Stimulated activated CD8-positive, alpha-beta memory T cell treated with anti-CD3 and anti-CD28 coated beads, Interleukin-7, amount 100 ng/mL, for 4 hours (primary cell): ENCODE measurements around the gene CA9.

Experiments
- DNase-seq, 2 donors: peaks; one replicate each; pipeline ENCODE4 v3.0.0-alpha.2; 2020; ENCODE audit warnings: low read depth in 2 of 2

The CA9 gene

DNA sequence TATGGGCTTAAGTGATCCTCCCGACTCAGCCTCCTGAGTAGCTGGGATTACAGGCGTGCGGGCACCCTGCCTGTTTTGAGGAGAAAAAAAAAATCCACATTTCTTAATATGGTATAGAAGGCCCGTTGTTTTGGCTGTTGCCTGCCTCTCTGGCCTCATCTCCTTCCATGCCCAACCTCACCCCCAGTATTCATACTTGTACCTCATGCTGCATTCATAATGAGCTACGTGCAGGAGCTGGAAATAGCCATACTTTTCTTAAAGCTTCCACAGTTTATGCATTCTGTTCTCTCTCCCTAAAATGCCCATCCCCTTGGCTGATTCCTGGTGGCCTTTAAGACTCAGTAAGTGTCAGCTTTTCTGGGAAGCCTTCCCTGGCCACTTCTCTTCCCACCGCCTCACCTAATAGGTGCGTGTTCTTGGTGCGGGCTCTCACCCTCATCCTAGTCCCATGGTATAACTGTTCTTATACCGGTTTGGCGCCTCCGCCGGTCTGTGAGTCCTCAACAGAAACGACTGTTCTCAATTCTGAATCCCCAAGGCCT, 18.1 kb downstream of the CA9 start:
- no peak for DNase-seq

DNA sequence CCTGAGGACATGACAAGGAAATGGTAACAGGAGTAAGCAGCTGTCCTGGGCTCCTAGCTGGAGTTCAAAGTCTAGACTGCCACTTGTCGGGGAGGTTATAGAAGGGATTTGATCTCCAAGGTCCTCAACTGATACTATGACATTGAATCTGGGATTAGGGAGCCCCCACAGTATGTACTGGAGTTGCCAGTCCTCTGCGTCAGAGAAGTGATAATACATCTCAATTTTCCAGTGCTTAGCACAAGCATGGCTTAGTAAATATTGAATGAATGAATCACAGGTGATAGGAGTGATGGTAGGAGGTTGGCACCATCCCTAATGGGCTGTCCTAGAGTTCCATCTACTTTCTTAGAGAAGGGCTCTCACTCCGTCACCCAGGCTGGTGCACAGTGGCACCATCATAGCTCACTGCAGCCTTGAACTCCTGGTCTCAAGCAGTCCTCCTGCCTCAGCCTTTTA, 22.2 kb downstream of the CA9 start:
- no peak for DNase-seq

DNA sequence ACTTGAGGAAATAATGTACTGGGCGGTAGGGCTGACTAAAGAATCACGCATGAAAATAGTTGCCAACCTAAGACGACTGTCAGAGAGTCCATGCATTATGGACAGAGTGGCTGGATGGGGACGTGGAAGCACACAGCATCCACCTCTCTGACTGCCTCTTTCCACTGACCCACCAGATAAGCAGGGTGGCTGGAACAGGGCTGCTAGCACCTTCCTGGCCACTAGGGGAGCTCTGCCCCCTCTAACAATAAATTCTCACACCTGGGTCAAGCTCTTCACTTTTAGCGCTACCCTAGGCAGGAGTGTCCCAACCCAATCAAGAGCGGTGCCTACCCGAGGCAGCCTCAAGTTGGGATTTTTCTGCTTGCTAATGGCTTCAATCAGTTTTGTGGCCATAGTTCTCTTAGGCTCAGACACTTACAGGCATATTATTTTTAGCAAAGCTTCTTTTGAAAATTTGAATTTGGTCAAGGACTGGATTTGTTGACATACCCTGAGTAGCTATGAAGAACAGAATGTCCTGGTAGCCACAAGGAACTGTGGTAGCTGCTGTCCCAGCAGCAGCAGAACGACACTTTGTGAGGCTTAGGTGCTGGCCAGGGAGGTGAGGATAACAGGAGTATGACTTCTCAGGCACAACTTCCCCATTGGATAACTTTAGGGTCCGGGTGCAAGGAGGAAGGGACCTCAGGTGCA, 22.9 kb downstream of the CA9 start:
- peak; percentile 19 to 33 for DNase-seq

DNA sequence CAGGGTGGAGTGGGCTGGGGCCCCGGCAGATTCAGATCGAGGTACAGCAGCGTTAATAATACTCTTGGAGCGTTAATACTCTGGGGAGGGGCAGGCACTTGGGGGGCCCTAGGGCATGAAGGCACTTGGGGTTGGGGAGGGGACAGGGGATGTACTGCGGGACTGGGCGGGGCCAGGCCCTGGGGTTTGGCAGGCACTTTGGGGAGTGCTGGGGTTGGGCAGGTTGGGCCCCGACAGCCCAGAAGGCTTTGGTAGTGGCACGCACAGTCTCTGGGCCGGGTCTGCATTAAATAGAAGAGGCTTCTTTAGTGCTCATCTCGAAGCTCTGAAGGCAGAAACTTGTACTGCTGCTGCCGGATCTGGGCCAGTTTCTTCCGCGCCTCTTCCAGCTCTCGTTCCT, 23.8 kb downstream of the CA9 start:
- DNase-seq, result no peak

DNA sequence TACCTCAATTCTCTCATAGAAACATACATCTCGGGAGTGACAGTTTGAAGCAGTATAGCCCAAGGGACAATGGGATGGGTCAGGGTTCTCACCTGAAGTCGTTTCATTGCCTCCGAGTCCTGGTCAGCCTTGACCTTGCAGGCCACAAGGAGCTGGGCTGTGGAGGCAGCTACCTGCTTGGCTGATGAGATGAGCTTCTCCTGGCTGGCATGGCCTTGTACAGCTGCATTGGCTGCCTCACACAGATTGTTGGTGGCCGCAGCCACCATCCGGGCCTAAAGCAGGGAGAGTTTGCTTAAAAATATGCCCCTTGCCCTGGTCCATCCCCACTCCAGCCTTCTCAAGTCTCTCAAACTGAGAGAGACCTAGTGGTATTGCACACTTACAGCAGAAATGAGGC, 24.5 kb downstream of the CA9 start:
- DNase-seq, result no peak

DNA sequence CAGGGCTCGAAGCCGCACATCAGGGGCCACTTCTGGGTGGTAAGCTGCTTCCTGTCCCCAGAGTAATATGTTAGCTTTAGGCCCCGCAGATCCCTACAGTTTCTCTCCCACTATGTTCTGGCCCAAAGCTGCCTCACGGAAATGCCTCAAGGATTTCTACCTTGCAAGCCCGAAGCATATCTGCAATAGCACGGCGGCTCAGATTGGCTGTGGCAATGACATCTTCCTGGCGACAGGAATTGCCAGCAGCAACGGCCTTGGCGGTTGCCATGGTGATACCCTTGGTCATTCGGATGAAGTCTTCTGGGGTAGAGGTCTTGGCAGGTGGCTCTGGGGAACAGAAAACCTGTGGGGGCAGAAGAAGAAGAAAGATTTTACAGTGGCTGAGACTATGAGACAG, 26.3 kb downstream of the CA9 start:
- no peak for DNase-seq

DNA sequence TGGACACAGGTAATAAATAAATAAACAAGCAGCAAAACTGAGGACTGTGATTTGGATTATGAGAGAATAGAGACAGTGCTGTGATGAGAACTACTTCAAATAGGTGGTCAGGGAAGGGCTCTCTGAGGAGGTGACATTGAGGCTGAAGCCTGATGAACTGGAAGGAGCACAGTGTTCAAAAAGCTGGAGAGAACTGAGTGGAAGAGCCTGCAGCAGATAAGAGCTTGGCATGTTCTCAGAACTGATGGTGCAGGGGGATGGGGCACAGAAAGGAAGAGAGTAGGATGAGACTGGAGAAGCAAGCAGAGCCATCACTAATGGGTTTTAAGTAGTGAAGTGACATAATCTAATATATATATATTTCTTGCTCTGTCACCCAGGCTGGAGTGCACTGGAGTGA, 27.2 kb downstream of the CA9 start:
- no peak for DNase-seq

DNA sequence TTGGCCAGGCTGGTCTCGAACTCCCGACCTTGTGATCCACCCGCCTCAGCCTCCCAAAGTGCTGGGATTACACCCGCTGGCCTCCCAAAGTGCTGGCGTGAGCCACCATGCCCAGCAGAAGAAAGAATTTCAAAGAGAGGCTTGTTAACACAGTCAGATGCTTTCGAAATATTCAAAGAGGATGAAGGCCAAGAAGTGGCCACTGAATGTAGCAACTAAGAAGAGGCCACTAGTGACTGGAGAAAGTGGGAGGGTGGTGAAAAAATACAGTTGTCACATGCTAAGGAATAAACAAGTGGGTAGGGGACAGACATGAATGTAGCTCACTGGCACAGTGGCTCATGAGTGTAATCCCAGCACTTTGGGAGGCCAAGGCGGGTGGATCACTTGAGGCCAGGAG, 29.0 kb downstream of the CA9 start:
- no peak for DNase-seq

DNA sequence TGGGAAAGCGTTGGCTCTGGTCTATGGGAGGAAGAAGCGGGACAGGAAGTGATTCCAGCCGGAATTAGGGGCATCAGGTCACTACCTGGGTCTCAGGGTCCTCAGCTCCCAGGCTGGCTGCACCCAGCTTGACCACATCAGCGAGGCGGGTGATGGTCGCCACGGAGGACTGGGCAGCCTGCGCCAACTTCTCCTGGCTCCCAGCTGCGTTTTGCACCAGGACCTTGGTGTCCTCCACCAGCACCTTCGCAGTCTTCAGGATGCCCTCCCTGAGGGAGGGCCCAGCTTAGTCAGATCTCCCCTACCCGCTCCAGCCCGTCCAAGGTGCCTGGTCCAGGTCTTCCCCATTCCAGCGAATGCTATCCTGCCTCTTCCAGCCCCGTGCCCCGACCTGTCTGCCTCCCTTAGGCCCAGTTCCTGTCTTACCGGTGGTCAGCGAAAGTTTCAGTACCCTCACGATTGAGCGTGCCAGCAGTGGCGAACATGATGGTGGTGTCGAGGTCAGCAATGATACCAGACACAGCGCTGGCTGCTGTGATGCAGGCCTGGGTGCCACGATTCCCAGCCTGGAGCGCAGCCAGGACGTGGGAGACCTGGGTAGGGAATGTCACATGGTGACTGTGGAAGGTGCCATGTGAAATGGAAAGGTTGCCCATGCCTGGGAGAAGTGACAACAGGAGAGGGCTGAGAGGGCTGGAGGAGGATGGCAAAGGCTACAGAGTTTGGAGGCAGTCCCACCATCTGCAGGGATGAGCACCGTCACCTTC, 30.4 kb downstream of the CA9 start:
- no peak for DNase-seq

DNA sequence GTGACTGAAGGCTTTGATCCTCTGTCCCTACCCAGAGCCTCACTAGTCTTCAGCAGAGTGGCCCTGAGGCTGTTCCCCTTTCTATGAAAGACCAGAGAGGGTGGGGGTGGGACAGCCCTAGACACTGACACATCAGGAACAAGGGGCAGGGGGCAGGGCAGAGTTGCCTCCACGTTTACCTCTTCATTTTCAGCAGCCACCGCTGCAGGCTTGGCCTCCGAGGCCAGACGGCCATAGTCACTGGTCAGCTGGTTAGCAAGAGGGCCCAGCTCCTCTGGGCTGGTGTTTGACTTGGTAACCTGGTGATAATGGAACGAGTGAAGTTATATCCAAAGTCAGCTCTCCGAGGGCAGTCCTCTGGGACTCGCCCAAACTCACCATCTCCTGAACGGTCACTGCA, 31.6 kb downstream of the CA9 start:
- no peak for DNase-seq

DNA sequence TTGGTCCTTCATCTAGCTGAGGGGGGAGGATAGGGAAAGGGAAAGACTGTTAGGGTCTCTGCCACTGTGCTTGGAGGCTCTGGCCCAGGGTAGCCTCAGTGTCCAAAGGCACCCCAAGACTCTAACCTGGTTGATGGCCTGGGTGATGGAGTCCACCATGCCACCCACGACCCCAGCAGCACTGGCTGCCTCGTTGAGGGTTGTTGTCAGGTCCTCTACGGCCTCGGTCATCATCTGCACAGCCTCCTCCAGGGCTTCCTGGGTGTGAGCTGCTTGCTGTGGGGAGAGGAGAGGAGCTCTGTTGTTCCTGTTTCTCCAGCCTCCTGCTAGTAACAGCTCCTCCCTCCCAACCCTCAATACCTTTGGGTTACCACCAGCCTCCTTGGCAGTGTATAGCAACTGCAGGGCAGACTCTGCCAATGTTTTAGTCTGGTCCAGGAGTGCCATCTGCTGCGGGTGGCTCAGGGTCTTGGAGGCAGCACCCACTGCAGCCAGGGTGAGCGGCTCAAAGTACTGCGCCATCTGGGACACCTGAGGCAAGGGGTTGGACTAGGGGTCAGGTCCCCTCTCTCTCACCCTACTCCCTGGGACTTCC, 32.2 kb downstream of the CA9 start:
- no peak for DNase-seq

DNA sequence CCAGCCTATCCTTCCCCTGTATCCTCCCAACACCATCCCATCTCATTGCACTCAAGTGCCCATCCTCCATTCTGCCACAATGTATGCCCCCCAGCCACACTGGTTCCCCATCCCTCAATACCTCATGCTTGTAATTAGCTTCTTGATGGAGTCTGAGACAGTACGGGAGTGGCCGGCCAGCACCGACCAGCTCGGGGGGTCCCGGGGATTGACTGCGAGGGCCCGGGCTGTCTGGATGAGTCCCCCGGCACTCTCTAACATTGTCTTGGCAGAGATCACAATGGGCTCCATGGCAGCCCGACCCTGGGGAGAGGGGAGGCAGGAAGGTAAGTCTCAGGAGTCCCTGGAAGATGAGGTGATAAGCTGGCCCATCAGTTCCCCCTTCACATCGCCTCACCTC, 33.2 kb downstream of the CA9 start:
- no peak for DNase-seq

DNA sequence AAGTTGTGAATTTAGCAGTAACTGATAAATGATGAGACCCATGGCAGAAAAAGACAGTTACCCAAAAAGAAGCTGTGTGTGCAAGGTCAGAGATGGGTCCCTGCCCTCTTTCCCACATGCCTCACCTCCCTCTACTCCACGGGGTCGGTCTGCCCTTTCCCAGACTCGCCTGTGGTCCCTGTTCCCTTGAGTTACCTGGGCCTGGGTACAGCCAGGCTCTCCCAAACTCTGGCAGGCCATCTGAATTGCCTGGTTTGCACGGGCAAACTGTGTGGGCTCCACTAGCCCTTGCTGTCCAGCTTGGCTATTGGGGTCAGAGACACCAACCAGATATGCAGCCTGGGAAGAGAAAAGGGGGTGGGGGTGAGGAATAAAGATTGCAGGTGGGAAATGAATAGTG, 34.4 kb downstream of the CA9 start:
- DNase-seq, result no peak

DNA sequence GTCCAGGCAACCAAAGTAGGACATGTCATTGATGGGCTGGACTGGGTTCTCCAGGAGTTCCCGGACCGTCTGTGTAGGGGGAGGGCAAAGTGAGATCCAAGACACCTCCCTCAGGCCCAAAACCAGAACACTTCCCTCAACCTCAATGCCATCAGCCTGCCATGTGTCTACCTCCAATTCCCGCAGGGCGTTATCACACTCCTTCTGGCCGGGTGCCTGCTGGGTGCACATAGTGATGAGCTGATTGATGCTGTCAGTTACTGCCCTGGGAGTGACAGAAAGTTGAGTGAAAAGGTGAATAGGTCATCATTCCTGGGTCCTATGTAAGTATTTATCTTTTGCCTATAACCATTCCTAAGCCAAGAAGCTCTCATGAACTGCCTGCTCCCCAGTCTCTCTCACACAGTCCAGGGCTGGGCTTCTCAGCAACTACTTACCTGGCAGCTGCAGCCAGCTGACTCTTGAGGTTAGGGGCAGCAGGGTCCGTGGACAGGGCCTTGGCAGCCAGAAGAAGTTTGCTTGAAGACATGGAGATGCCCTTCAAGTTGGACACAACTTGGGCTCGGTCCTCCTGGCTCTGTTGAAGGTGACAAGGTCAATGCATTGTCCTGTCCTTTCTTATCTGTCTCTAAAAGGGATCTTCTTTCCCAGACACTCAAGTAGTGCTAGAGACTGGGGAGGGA, 37.2 kb downstream of the CA9 start:
- no peak for DNase-seq

DNA sequence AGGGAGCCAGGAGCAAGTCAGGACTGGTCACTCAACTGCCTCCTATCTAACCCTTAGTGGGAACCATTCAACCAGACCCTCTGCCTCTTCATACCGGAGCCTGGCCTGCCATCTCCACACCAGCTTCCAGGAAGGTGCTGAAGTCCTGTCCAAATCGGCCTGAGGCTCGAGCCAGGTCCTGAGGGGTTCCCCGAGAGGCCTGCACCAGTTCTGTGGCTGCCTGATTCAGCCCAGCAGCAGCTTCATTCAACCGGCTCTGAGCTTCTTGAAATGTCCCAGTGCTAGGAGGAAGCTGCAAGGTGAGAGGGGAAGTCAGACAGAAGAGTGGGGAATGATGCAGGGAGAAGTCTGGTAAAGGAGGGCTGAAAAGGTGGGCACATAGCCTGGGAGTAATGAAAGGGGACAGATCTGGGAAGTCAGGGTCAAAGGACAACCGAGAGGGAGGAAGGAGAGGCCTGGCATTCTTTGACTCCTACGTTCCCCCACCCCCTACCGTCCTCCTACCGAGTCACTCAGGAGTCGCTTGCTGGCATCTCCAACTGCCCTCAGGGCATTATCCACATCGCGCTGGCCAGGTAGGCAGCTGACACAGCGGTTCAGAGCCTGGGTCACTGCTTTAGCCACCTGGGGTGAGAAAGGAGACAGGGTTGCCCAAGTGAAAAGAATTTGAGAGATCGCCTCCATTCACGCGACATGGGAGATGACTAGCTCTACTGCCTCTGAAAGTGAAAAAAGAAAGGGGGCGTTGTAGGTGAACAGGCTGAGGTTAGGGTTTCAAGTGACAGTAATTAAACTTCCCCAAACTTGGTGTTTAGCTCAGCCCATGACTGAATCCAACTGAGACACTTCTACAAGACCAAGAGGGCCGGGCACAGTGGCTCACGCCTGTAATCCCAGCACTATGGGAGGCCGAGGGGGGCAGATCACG, 38.0 kb downstream of the CA9 start:
- no peak for DNase-seq

DNA sequence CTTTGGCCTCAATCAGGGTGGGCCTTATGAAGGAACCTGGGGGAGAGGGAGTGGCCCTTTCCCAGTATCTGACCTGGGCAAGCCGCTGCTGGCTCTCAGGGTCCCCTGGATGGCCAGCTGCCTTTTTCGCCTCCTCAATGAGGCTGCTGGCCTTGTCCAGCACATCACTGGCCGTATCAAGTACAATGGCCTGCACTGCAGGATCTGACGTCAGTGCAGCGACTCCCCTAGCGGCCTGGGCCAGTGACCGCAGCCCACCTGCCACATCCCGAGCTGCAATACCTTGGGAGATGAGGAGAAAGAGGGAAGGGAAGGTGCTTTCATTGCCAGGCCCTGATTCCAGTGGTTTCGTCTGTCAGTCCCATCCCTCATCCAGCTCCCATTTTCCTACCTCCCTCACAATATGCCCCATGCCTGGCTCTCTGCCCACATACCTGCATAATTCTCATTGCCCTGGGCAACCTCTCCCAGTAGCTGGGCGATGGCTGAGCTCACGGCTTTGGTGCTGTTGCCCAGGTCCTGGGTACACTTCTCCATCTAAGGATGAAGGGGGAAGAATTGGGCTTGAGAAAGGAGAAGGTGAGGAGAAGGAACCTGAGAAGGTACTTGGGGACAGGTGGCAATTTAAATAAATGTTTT, 39.2 kb downstream of the CA9 start:
- DNase-seq, result no peak

DNA sequence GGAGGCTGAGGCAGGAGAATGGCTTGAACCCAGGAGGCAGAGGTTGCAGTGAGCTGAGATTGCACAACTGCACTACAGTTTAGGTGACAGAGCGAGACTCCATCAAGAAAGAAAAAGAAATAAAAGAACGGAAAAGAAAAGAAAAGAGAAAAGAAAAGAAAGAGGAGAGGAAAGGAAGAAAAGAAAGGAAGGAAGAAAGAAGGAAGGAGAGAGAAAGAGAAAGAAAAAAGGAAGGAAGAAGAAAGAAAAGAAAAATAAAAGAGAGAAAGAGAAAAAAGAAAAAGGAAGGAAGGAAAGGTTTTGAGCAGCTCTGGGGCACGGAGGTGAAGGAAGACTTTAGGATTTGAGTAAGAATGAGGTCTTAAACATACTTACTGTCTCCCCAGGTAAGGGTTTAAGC, 39.9 kb downstream of the CA9 start:
- no peak for DNase-seq

DNA sequence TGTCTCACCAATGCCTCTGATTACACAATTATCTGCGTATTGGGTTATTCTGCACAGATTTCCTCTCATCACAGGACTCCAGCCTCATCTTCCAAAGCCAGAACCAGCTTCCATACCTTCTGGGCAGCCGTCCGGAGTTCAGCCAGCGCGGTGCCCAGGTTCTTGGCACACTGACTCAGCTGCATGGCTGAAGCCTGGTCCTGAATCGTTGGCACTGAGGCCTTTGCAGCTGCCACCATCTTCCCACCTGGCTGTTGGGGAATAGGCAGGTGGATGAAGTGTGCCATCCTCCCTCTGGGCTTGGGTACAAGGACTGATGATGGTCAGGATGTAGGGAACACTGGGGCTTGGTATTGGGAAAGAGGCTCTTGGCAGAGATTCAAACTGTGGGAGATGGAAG, 40.4 kb downstream of the CA9 start:
- DNase-seq, result no peak

DNA sequence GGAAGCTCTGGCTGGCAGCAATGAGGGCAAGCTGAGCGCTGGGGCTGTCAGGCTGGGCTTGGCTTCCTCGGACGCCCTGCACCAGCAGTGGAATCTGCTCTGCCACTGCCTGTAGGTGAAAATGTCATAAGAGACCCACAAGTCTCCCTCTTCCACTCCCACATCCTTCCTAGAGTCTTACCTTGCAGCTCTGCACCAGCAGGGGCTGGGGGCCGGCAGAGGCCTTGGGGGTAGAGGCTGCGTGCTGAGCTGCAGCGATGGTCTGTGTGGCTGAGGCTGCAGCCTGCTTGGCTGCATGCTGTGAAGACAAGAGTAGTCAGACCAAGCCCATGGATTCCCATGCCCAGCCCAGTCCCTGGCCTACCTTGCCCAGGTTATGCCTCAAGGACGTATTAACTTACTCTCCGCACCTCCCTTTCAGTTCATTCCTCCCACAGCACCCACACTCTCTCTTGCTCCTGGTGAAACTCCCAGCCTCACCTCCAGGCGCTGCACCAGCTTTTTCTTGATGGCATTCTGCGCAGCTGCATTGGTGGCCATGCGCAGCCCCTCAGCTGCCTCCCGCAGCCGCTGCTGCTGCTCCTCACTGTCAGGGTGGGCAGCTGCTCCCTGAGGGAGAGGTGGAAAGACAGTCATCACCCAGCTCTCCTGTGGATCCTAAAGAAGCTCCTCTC, 41.0 kb downstream of the CA9 start:
- no peak for DNase-seq

DNA sequence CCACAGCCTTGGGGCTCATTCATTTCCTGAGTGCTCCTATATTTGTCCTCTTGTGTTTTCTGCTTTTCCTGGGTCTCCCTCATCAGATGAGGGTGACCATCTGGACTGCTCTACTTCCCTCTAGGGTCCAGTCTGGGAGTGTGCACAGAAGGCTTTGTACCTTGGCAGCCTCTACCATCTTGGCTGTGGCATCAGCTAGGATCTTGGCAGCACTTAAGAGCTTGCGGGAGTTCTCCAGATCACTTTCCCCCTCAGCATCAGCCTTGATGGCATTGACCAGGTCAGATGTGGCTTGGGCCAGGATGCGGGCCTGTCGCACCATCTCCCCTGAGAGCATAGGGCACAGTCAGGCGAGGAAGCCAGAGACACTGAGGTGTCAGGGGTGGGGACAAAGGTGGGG, 42.5 kb downstream of the CA9 start:
- no peak for DNase-seq
